Subcutaneous abdominal adipose tissue (tissue), 5 donors: ENCODE results near the gene UPK1A.

ENCODE experiments used
- H3K27ac ChIP-seq: one replicate; pipeline ENCODE4 v1.7.0; 2013; ENCODE audit warnings: low read depth, mild to moderate bottlenecking, inconsistent platforms, low read length, moderate library complexity
- H3K27me3 ChIP-seq, 5 donors: one replicate each; pipeline ENCODE4 v1.7.0; 2013; ENCODE audit warnings: low read length in 5 of 5, inconsistent platforms in 1 of 5; ENCODE audit not compliant: control insufficient read depth in 5 of 5, insufficient read depth in 4 of 5
- H3K36me3 ChIP-seq, 5 donors: one replicate each; pipeline ENCODE4 v1.7.0; 2013; ENCODE audit warnings: low read length in 5 of 5; ENCODE audit not compliant: control insufficient read depth in 5 of 5, insufficient read depth in 5 of 5
- H3K4me1 ChIP-seq, 5 donors: one replicate each; pipeline ENCODE4 v1.7.0; 2013; ENCODE audit warnings: low read length in 5 of 5, mild to moderate bottlenecking in 3 of 5, moderate library complexity in 1 of 5; ENCODE audit not compliant: control insufficient read depth in 5 of 5, insufficient read depth in 5 of 5
- H3K4me3 ChIP-seq, 5 donors: one replicate each; pipeline ENCODE4 v1.7.0; 2013; ENCODE audit warnings: low read length in 5 of 5, low read depth in 1 of 5
- H3K9ac ChIP-seq, 5 donors: one replicate each; pipeline ENCODE4 v1.7.0; 2013; ENCODE audit warnings: low read length in 5 of 5, mild to moderate bottlenecking in 4 of 5, moderate library complexity in 3 of 5
- H3K9me3 ChIP-seq, 5 donors: one replicate each; pipeline ENCODE4 v1.7.0; 2013; ENCODE audit warnings: low read length in 5 of 5; ENCODE audit not compliant: control insufficient read depth in 5 of 5
- donor health status: healthy.
- donor health status: healthy.
- donor health status: healthy.
- donor health status: healthy.
- donor health status: healthy.

Gene UPK1A

DNA sequence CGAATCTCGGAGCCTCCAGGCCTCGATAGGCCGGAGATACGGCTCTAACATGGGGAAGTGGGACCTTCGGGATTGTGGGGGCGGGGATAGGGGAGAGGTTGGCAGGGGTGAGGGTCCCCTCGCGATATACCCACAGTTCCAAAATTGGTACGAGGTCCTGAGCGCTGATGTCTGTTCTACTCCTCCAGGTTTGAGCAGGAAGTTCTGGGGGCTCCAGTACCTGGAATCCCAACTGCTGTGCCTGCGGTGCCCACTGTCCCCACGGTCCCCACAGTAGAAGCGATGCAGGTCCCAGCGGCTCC is 37.0 kb upstream of the UPK1A start:
- Histone ChIP-seq H3K9me3 (no peaks in the 10 kb centered on the region), H3K36me3 (peaks cover 3 to 42% (median 39%) of the 10 kb centered on the region in 5 donors), H3K27me3 (no peaks in the 10 kb centered on the region), H3K9ac (peak overlapping the region; percentile 81 to 99 (median 98)), H3K27ac (peak overlapping the region; percentile 90), H3K4me1 (peaks cover 2 to 23% (median 16%) of the 10 kb centered on the region in 5 donors), H3K4me3 (peak overlapping the region; percentile 91 to 97 (median 95))

DNA sequence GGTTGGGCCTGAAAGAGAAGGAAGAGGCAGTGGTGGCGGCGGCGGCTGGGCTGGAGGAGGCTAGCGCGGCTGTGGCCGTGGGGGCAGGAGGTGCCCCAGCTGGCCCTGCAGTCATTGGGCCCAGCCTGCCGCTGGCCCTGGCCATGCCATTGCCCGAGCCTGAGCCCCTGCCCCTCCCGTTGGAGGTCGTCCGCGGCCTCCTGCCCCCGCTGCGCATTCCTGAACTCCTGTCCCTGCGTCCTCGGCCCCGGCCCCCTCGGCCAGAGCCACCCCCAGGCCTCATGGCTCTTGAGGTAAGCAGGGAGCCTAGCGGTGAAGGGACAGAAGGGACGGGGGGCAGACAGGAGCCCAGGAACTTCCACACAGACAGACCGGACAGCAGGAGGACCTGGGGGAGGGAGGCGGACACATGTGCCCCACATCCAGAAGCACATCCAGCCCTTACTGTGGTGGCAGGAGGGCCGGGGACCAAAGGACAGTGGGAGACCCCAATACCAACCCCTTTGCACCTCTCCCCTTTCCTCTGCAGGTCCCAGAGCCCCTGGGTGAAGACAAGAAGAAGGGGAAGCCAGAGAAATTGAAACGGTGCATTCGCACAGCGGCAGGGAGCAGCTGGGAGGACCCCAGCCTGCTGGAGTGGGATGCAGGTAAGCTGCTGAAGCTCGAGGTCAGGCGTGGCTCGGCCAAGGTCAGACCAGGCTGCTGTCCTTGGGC is 32.4 kb upstream of the UPK1A start:
- H3K9me3 ChIP-seq = no peaks in the 10 kb centered on the region
- H3K4me1 ChIP-seq = peaks cover 0 to 16% (median 11%) of the 10 kb centered on the region in 5 donors
- no peak overlapping the region for H3K9ac ChIP-seq
- H3K27me3 ChIP-seq = no peaks in the 10 kb centered on the region
- H3K4me3 ChIP-seq = no peak overlapping the region
- H3K36me3 ChIP-seq = peaks cover 3 to 84% (median 70%) of the 10 kb centered on the region in 5 donors
- no peak overlapping the region for H3K27ac ChIP-seq

DNA sequence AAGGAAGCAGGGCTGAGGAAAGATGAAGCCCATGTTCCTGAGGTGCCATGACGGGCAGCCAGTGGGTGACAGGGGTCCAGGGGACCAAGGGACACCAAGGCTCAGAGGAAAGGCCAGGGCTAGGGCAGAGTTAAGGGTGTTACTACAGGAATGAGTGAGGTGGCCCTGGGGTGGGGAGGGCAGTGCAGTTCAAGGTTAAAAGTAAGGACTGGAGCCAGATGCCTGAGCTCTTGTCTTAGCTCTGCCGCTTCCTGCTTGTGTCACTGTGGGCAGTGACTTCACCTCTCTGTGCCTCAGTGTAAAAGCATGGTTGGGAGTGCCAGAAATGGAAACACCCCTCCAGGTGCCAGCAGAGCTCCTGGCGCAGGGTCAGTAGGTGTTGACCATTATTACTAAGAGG is 29.7 kb upstream of the UPK1A start:
- H3K27ac ChIP-seq = no peak overlapping the region
- no peaks in the 10 kb centered on the region for H3K27me3 ChIP-seq
- peaks cover 0 to 69% (median 57%) of the 10 kb centered on the region in 5 donors for H3K36me3 ChIP-seq
- no peaks in the 10 kb centered on the region for H3K9me3 ChIP-seq
- no peak overlapping the region for H3K4me3 ChIP-seq
- H3K4me1 ChIP-seq = peaks cover 0 to 10% (median 6%) of the 10 kb centered on the region in 5 donors
- H3K9ac ChIP-seq = no peak overlapping the region

DNA sequence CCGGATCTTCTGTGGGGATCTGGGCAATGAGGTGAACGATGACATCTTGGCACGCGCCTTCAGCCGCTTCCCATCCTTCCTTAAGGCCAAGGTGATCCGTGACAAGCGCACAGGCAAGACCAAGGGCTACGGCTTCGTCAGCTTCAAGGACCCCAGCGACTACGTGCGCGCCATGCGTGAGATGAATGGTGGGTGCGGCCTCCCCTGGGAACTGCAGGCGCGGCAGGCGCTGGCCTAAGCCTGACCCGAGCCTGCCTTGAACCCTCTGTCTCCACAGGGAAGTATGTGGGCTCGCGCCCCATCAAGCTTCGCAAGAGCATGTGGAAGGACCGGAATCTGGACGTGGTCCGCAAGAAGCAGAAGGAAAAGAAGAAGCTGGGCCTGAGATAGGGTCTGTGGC is 29.2 kb upstream of the UPK1A start:
- peaks cover 0 to 64% (median 52%) of the 10 kb centered on the region in 5 donors for H3K36me3 ChIP-seq
- no peak overlapping the region for H3K4me3 ChIP-seq
- H3K9me3 ChIP-seq = no peaks in the 10 kb centered on the region
- H3K9ac ChIP-seq = no peak overlapping the region
- H3K27me3 ChIP-seq = no peaks in the 10 kb centered on the region
- H3K27ac ChIP-seq = no peak overlapping the region
- peaks cover 0 to 15% (median 6%) of the 10 kb centered on the region in 5 donors for H3K4me1 ChIP-seq

DNA sequence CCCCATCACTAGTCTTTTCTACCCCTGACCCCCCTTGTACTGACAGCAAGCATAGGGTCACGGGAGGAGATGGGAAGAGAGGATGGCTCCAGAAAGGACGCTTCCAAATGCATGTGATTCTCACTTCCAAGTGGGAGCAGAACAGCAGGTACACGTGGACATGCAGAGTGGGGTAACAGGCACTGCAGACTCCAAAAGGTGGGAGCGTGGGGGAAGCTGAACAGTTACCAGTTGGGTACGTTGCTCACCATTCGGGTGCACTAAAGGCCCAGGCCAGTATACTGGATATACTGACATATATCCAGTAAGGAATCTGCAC is 27.0 kb upstream of the UPK1A start:
- H3K9ac ChIP-seq = no peak overlapping the region
- peaks cover 0 to 35% (median 19%) of the 10 kb centered on the region in 5 donors for H3K4me1 ChIP-seq
- no peaks in the 10 kb centered on the region for H3K27me3 ChIP-seq
- no peak overlapping the region for H3K4me3 ChIP-seq
- no peaks in the 10 kb centered on the region for H3K9me3 ChIP-seq
- no peak overlapping the region for H3K27ac ChIP-seq
- peaks cover 0 to 42% (median 31%) of the 10 kb centered on the region in 5 donors for H3K36me3 ChIP-seq

DNA sequence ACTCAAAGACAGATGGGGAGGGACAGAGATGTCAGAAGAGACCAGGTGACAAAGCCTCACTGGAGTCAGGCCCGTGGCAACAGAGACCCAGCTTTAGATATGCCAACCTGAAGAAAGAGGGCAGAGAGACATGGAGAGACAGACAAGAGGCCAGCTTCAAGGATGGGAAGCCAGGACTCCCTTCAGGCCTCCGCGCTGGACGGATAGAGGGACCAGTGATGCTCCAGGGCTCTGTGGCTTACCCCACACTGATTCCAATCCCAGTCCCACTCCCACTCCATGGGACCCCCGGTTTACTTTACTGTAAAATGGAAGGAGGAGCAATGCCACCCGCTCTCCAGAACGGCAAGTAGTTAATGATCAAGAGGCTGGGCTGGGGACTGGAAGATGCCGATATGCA is 26.5 kb upstream of the UPK1A start:
- H3K27ac ChIP-seq = no peak overlapping the region
- H3K36me3 ChIP-seq = peaks cover 0 to 37% (median 25%) of the 10 kb centered on the region in 5 donors
- peaks cover 0 to 41% (median 24%) of the 10 kb centered on the region in 5 donors for H3K4me1 ChIP-seq

DNA sequence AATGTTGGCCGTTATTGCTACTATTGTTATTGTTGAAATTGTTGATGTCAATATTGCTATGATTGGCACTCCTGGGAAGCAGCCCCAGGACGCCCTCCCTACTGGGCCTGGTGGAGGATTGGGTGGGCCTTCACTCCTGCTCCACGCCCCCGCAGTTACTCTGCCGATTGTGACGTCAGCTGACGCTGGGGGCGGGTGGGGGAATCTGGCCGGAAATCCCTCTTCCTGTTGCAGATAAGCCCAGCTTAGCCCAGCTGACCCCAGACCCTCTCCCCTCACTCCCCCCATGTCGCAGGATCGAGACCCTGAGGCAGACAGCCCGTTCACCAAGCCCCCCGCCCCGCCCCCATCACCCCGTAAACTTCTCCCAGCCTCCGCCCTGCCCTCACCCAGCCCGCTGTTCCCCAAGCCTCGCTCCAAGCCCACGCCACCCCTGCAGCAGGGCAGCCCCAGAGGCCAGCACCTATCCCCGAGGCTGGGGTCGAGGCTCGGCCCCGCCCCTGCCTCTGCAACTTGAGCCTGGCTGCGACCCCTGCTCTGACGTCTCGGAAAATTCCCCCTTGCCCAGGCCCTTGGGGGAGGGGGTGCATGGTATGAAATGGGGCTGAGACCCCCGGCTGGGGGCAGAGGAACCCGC is 24.7 kb upstream of the UPK1A start, which contains the start of gene ETV2:
Gene ETV2 (plus strand): TSS at position 231 of the 637 bp plus-strand sequence. CDS start 716 bp downstream, outside the sequence.
- Histone ChIP-seq H3K9ac (no peak within 1 kb of the TSS), H3K4me1 (peaks cover 0 to 54% (median 31%) of the 10 kb centered on the region in 5 donors), H3K36me3 (peaks cover 0 to 19% (median 15%) of the 10 kb centered on the region in 5 donors), H3K27me3 (no peaks in the 10 kb centered on the region), H3K4me3 (no peak within 1 kb of the TSS), H3K27ac (no peak within 1 kb of the TSS), H3K9me3 (no peaks in the 10 kb centered on the region)

More for the DNA sequence above, 26.5 kb upstream of the UPK1A start:
- Histone ChIP-seq H3K27me3 (no peaks in the 10 kb centered on the region), H3K9ac (no peak overlapping the region), H3K9me3 (no peaks in the 10 kb centered on the region), H3K4me3 (no peak overlapping the region)

DNA sequence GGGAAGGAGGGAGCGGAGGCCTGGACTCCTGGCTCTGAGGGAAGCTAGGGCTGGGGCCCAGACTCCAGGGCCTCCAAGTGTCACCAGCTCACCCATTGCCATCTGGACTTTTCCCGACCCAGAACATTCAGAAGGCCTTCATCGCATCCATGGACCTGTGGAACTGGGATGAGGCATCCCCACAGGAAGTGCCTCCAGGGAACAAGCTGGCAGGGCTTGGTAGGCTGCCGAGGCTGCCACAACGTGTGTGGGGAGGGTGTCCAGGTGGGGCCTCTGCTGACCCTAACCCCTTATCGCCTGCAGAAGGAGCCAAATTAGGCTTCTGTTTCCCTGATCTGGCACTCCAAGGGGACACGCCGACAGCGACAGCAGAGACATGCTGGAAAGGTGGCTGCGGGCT is 24.0 kb upstream of the UPK1A start:
- Histone ChIP-seq H3K9me3 (no peaks in the 10 kb centered on the region), H3K4me3 (no peak overlapping the region), H3K27ac (no peak overlapping the region), H3K27me3 (no peaks in the 10 kb centered on the region), H3K9ac (no peak overlapping the region), H3K4me1 (peaks cover 0 to 58% (median 31%) of the 10 kb centered on the region in 5 donors), H3K36me3 (peaks cover 0 to 12% (median 8%) of the 10 kb centered on the region in 5 donors)

DNA sequence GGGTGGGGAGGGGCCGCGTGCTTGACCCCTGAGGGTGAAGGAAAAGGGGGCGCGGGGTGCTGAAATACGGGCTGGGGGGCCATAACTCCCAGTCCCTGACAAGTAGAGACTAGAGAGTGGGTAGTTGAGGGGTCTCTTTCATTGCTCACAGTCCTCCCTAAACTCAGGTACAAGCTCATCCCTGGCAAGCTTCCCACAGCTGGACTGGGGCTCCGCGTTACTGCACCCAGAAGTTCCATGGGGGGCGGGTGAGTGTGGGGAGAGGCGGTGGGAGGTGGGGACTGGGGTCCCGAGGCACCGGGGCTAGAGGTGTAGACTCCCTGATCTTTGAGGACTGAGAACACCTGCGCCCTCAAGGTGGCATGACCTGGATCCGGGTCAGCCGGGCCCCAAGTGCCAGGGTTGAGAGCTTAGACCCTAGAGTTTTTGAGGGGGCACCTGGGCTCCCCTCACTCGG is 23.5 kb upstream of the UPK1A start:
- Histone ChIP-seq H3K27ac (no peak overlapping the region), H3K4me1 (peaks cover 0 to 63% (median 33%) of the 10 kb centered on the region in 5 donors), H3K9me3 (no peaks in the 10 kb centered on the region), H3K4me3 (peak overlapping the region in 4 of 5 donors; percentile 73 to 81 (median 78)), H3K36me3 (peaks cover 0 to 7% (median 3%) of the 10 kb centered on the region in 5 donors), H3K9ac (peak overlapping the region in 4 of 5 donors; percentile 53 to 88 (median 68)), H3K27me3 (no peaks in the 10 kb centered on the region)
